Measurements from ENCODE around the gene MPDZ. TPM values are rescaled to one million over a fixed set of nuclear protein-coding genes. Genes with fewer than 3 reads are reported as not detected.

Gene MPDZ
- polyA plus RNA-seq, 2 donors: 2.9 to 3.2 TPM

GRCh38 chr9:13131991-13132390 is 147.5 kb downstream of the MPDZ start:
- H3K36me3 ChIP-seq (ENCODE audit: control insufficient read depth in 2 of 2, insufficient read depth in 2 of 2, low read length in 1 of 2): no peaks in the 10 kb centered on the region
- H3K4me3 ChIP-seq (ENCODE audit: low read depth in 1 of 2, low read length in 2 of 2): no peak overlapping the region
- no peaks in the 10 kb centered on the region for H3K9me3 ChIP-seq (ENCODE audit: control insufficient read depth in 2 of 2, insufficient read depth in 1 of 2, low read depth in 1 of 2, low read length in 1 of 2)
- H3K4me1 ChIP-seq (ENCODE audit: control insufficient read depth in 2 of 2, insufficient read depth in 2 of 2, low read length in 1 of 2): peaks cover 0 to 3% of the 10 kb centered on the region in 2 donors
- no peak overlapping the region for H3K27ac ChIP-seq (ENCODE audit: low read depth in 2 of 2, low read length in 1 of 2)
- WGBS, 2 donors: 92 to 94% methylated on average over 3 of the region's 3 CpGs
- H3K27me3 ChIP-seq (ENCODE audit: control insufficient read depth in 1 of 2, insufficient read depth in 2 of 2, low read length in 2 of 2): no peaks in the 10 kb centered on the region

- Histone ChIP-seq H3K36me3 (ENCODE audit: control insufficient read depth in 2 of 2, insufficient read depth in 2 of 2, low read length in 1 of 2) (no peaks in the 10 kb centered on the region), H3K4me1 (ENCODE audit: control insufficient read depth in 2 of 2, insufficient read depth in 2 of 2, low read length in 1 of 2) (peaks cover 0 to 3% of the 10 kb centered on the region in 2 donors), H3K27ac (ENCODE audit: low read depth in 2 of 2, low read length in 1 of 2) (no peak overlapping the region), H3K9me3 (ENCODE audit: control insufficient read depth in 2 of 2, insufficient read depth in 1 of 2, low read depth in 1 of 2, low read length in 1 of 2) (no peaks in the 10 kb centered on the region), H3K4me3 (ENCODE audit: low read depth in 1 of 2, low read length in 2 of 2) (no peak overlapping the region), H3K27me3 (ENCODE audit: control insufficient read depth in 1 of 2, insufficient read depth in 2 of 2, low read length in 2 of 2) (no peaks in the 10 kb centered on the region)
- 77 to 84% methylated on average over 6 of the region's 6 CpGs for WGBS, 2 donors
Observed at GRCh38 chr9:13131416-13131815, 148.1 kb downstream of the MPDZ start.

DNA sequence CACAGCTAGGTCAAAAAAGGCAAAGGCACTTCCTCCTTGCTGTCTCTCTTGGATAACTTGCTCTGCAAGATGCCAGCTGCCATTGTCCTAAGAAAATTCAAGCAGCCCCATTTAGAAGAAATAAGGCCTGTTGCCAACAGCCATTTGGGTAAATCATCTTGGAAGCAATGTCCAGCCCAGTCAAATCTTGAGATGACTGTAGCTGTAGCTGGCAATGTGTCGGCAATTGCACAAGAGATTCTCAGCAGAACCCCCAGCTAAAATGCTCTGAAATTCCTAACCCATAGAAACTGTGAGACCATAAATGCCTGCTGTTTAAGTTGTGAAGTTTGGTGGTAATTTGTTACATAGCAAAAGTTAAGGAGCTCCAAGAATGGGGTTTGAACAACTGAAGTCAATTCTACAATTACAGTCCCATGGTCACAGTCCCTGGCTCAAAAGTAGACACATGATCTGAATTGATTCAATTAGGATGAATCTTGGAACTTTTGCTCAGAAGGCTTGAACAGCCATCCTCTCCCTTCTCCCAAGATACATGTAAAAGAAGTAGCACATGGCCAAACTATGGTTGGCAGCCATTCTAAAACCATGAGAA is 151.1 kb downstream of the MPDZ start:
- H3K4me3 ChIP-seq (ENCODE audit: low read depth in 1 of 2, low read length in 2 of 2): no peak overlapping the region
- no peaks in the 10 kb centered on the region for H3K36me3 ChIP-seq (ENCODE audit: control insufficient read depth in 2 of 2, insufficient read depth in 2 of 2, low read length in 1 of 2)
- 88 to 89% methylated on average over 1 of the region's 1 CpG for WGBS, 2 donors
- H3K9me3 ChIP-seq (ENCODE audit: control insufficient read depth in 2 of 2, insufficient read depth in 1 of 2, low read depth in 1 of 2, low read length in 1 of 2): no peaks in the 10 kb centered on the region
- peaks cover 0 to 3% of the 10 kb centered on the region in 2 donors for H3K4me1 ChIP-seq (ENCODE audit: control insufficient read depth in 2 of 2, insufficient read depth in 2 of 2, low read length in 1 of 2)
- no peaks in the 10 kb centered on the region for H3K27me3 ChIP-seq (ENCODE audit: control insufficient read depth in 1 of 2, insufficient read depth in 2 of 2, low read length in 2 of 2)
- no peak overlapping the region for H3K27ac ChIP-seq (ENCODE audit: low read depth in 2 of 2, low read length in 1 of 2)

DNA sequence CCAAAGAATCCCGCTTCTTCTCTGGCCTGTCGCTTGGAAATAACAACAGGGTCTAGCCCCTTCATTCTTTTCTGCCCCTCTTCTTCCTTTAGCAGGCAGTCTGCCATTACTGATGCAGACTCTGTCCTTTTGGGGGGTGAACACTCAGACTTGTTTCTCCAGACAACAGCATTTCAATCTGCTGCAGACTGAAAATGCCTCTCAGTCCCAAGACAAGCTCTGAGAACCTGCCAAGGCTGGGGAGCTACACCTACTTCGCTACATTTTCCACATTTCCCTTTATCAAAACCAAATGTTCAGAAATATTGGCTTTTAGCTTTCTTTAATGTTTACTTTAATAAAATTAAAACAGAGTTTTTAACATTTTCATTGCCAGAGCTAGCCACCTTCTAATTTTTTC is 152.4 kb downstream of the MPDZ start:
- H3K36me3 ChIP-seq (ENCODE audit: control insufficient read depth in 2 of 2, insufficient read depth in 2 of 2, low read length in 1 of 2): no peaks in the 10 kb centered on the region
- H3K4me1 ChIP-seq (ENCODE audit: control insufficient read depth in 2 of 2, insufficient read depth in 2 of 2, low read length in 1 of 2): peaks cover 0 to 3% of the 10 kb centered on the region in 2 donors
- H3K9me3 ChIP-seq (ENCODE audit: control insufficient read depth in 2 of 2, insufficient read depth in 1 of 2, low read depth in 1 of 2, low read length in 1 of 2): no peaks in the 10 kb centered on the region
- H3K27ac ChIP-seq (ENCODE audit: low read depth in 2 of 2, low read length in 1 of 2): no peak overlapping the region
- no peaks in the 10 kb centered on the region for H3K27me3 ChIP-seq (ENCODE audit: control insufficient read depth in 1 of 2, insufficient read depth in 2 of 2, low read length in 2 of 2)
- H3K4me3 ChIP-seq (ENCODE audit: low read depth in 1 of 2, low read length in 2 of 2): no peak overlapping the region
- WGBS, 2 donors: 77 to 81% methylated on average over 3 of the region's 3 CpGs

GRCh38 chr9:13125261-13125660 is 154.2 kb downstream of the MPDZ start:
- Histone ChIP-seq H3K36me3 (ENCODE audit: control insufficient read depth in 2 of 2, insufficient read depth in 2 of 2, low read length in 1 of 2) (no peaks in the 10 kb centered on the region), H3K9me3 (ENCODE audit: control insufficient read depth in 2 of 2, insufficient read depth in 1 of 2, low read depth in 1 of 2, low read length in 1 of 2) (no peaks in the 10 kb centered on the region), H3K27me3 (ENCODE audit: control insufficient read depth in 1 of 2, insufficient read depth in 2 of 2, low read length in 2 of 2) (no peaks in the 10 kb centered on the region), H3K4me1 (ENCODE audit: control insufficient read depth in 2 of 2, insufficient read depth in 2 of 2, low read length in 1 of 2) (peaks cover 0 to 3% of the 10 kb centered on the region in 2 donors), H3K27ac (ENCODE audit: low read depth in 2 of 2, low read length in 1 of 2) (no peak overlapping the region), H3K4me3 (ENCODE audit: low read depth in 1 of 2, low read length in 2 of 2) (no peak overlapping the region)

DNA sequence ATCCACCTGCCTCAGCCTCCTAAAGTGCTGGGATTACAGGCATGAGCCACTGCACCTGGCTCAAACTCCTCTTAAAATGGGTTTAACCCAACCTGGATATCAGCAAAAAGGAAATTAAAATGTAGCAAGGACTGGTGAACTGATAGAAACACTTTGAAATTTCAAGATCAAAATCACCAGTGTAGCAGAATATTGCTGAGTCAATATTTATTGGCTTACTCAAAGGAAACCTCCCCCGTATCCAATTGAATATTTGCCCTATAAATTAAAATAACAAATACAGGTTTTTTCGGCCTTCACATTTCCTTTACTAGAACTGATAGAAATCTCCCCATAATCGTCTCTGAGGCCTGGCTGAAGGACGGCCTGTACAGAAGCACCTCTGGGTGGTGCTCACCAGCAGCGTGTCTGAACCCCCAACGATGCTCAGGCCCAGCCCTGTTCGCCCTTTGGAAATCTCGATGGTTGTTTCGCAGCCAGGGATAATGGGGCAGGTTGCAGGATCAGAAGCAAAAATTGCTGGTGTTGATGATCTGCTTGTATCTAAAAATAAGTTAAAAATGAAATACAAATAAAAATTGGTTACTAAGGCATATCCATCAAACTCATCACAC is 156.6 kb downstream of the MPDZ start:
- Histone ChIP-seq H3K4me1 (ENCODE audit: control insufficient read depth in 2 of 2, insufficient read depth in 2 of 2, low read length in 1 of 2) (no peaks in the 10 kb centered on the region), H3K27me3 (ENCODE audit: control insufficient read depth in 1 of 2, insufficient read depth in 2 of 2, low read length in 2 of 2) (no peaks in the 10 kb centered on the region), H3K9me3 (ENCODE audit: control insufficient read depth in 2 of 2, insufficient read depth in 1 of 2, low read depth in 1 of 2, low read length in 1 of 2) (no peaks in the 10 kb centered on the region), H3K4me3 (ENCODE audit: low read depth in 1 of 2, low read length in 2 of 2) (no peak overlapping the region), H3K36me3 (ENCODE audit: control insufficient read depth in 2 of 2, insufficient read depth in 2 of 2, low read length in 1 of 2) (no peaks in the 10 kb centered on the region), H3K27ac (ENCODE audit: low read depth in 2 of 2, low read length in 1 of 2) (no peak overlapping the region)
- WGBS, 2 donors: 92 to 95% methylated on average over 9 of the region's 9 CpGs

- Histone ChIP-seq H3K36me3 (ENCODE audit: control insufficient read depth in 2 of 2, insufficient read depth in 2 of 2, low read length in 1 of 2) (no peaks in the 10 kb centered on the region), H3K27ac (ENCODE audit: low read depth in 2 of 2, low read length in 1 of 2) (no peak overlapping the region), H3K4me1 (ENCODE audit: control insufficient read depth in 2 of 2, insufficient read depth in 2 of 2, low read length in 1 of 2) (no peaks in the 10 kb centered on the region), H3K9me3 (ENCODE audit: control insufficient read depth in 2 of 2, insufficient read depth in 1 of 2, low read depth in 1 of 2, low read length in 1 of 2) (no peaks in the 10 kb centered on the region), H3K27me3 (ENCODE audit: control insufficient read depth in 1 of 2, insufficient read depth in 2 of 2, low read length in 2 of 2) (no peaks in the 10 kb centered on the region), H3K4me3 (ENCODE audit: low read depth in 1 of 2, low read length in 2 of 2) (no peak overlapping the region)
- 79% methylated on average over 2 of the region's 2 CpGs for WGBS, 2 donors
Observed at GRCh38 chr9:13118313-13118712, 161.2 kb downstream of the MPDZ start.

DNA sequence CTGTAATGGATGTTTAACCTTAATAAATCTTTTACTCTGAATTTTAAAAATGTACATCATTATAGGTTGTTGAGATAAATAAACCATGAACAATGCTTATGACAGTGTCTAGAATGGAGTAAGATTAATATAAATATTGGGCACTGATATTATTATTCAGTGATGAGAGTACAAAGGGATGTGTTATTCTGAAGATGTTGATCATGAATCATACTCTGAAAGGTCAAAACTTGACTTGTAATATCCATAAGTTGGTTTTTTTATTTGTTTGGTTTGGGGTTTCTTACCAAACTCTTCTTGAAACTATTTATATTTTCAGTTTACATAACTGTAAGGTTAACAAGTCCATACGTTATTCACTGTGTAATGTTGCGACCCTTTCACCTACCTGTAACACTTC is 163.2 kb downstream of the MPDZ start:
- Histone ChIP-seq H3K9me3 (ENCODE audit: control insufficient read depth in 2 of 2, insufficient read depth in 1 of 2, low read depth in 1 of 2, low read length in 1 of 2) (no peaks in the 10 kb centered on the region), H3K36me3 (ENCODE audit: control insufficient read depth in 2 of 2, insufficient read depth in 2 of 2, low read length in 1 of 2) (no peaks in the 10 kb centered on the region), H3K4me3 (ENCODE audit: low read depth in 1 of 2, low read length in 2 of 2) (no peak overlapping the region), H3K27ac (ENCODE audit: low read depth in 2 of 2, low read length in 1 of 2) (no peak overlapping the region), H3K4me1 (ENCODE audit: control insufficient read depth in 2 of 2, insufficient read depth in 2 of 2, low read length in 1 of 2) (no peaks in the 10 kb centered on the region), H3K27me3 (ENCODE audit: control insufficient read depth in 1 of 2, insufficient read depth in 2 of 2, low read length in 2 of 2) (no peaks in the 10 kb centered on the region)
- WGBS, 2 donors: 87 to 92% methylated on average over 2 of the region's 2 CpGs

- H3K36me3 ChIP-seq (ENCODE audit: control insufficient read depth in 2 of 2, insufficient read depth in 2 of 2, low read length in 1 of 2): no peaks in the 10 kb centered on the region
- H3K4me3 ChIP-seq (ENCODE audit: low read depth in 1 of 2, low read length in 2 of 2): no peak overlapping the region
- no peaks in the 10 kb centered on the region for H3K4me1 ChIP-seq (ENCODE audit: control insufficient read depth in 2 of 2, insufficient read depth in 2 of 2, low read length in 1 of 2)
- 49 to 59% methylated on average over 1 of the region's 1 CpG for WGBS, 2 donors
- no peaks in the 10 kb centered on the region for H3K9me3 ChIP-seq (ENCODE audit: control insufficient read depth in 2 of 2, insufficient read depth in 1 of 2, low read depth in 1 of 2, low read length in 1 of 2)
- no peaks in the 10 kb centered on the region for H3K27me3 ChIP-seq (ENCODE audit: control insufficient read depth in 1 of 2, insufficient read depth in 2 of 2, low read length in 2 of 2)
- no peak overlapping the region for H3K27ac ChIP-seq (ENCODE audit: low read depth in 2 of 2, low read length in 1 of 2)
Observed at GRCh38 chr9:13113751-13114150, 165.7 kb downstream of the MPDZ start.

- Histone ChIP-seq H3K4me1 (ENCODE audit: control insufficient read depth in 2 of 2, insufficient read depth in 2 of 2, low read length in 1 of 2) (no peaks in the 10 kb centered on the region), H3K4me3 (ENCODE audit: low read depth in 1 of 2, low read length in 2 of 2) (no peak overlapping the region), H3K27ac (ENCODE audit: low read depth in 2 of 2, low read length in 1 of 2) (no peak overlapping the region), H3K9me3 (ENCODE audit: control insufficient read depth in 2 of 2, insufficient read depth in 1 of 2, low read depth in 1 of 2, low read length in 1 of 2) (no peaks in the 10 kb centered on the region), H3K36me3 (ENCODE audit: control insufficient read depth in 2 of 2, insufficient read depth in 2 of 2, low read length in 1 of 2) (no peaks in the 10 kb centered on the region), H3K27me3 (ENCODE audit: control insufficient read depth in 1 of 2, insufficient read depth in 2 of 2, low read length in 2 of 2) (no peaks in the 10 kb centered on the region)
- WGBS, 2 donors: 42 to 51% methylated on average over 3 of the region's 3 CpGs
Observed at GRCh38 chr9:13113216-13113615, 166.3 kb downstream of the MPDZ start.

Data from esophagus (tissue), 2 donors.